Activated T-cell treated with anti-CD3 and anti-CD28 coated beads, Interleukin-2, amount 50 U/mL, for 72 hours (primary cell): ENCODE data around the gene PDIK1L. TPM values are rescaled to one million over a fixed set of nuclear protein-coding genes. Genes with fewer than 3 reads are reported as not detected.
"Not testable (repeated sequence)": the region's sequence is repeated elsewhere in the genome, so short reads cannot be mapped to it uniquely, and the experiment has no call there.

Experiments used
- ATAC-seq, 2 donors: fragments of 150-1000 bp; cut with Tn5 transposase; replicated peaks in 1 of 2; 2 replicates each; pipeline ENCODE4 v1.10.0; 2021; ENCODE audit warnings: moderate library complexity in 2 of 2, mild to moderate bottlenecking in 1 of 2
- DNase-seq, 2 donors: peaks; one replicate each; pipeline ENCODE4 v3.0.0; 2021 to 2022; ENCODE audit warnings: mixed read lengths in 1 of 2
- H3K27ac Mint-ChIP-seq: one replicate; pipeline ENCODE4 v1.8.0; 2022; ENCODE audit warnings: mild to moderate bottlenecking, moderate library complexity, mixed read lengths
- H3K27me3 Mint-ChIP-seq: one replicate; pipeline ENCODE4 v1.8.0; 2022; ENCODE audit warnings: low read depth, mixed read lengths
- H3K36me3 Mint-ChIP-seq, 2 donors: one replicate each; pipeline ENCODE4 v1.8.0; 2022; ENCODE audit warnings: mixed read lengths in 2 of 2, mild to moderate bottlenecking in 1 of 2; ENCODE audit not compliant: insufficient read depth in 2 of 2
- H3K4me1 Mint-ChIP-seq: one replicate; pipeline ENCODE4 v1.8.0; 2022; ENCODE audit warnings: low read depth, mixed read lengths
- H3K4me3 Mint-ChIP-seq, 2 donors: one replicate each; pipeline ENCODE4 v1.8.0; 2022; ENCODE audit warnings: mild to moderate bottlenecking in 2 of 2, mixed read lengths in 2 of 2, moderate library complexity in 2 of 2
- H3K9me3 Mint-ChIP-seq, 2 donors: one replicate each; pipeline ENCODE4 v1.8.0; 2022; ENCODE audit warnings: mixed read lengths in 2 of 2
- total RNA-seq, 2 donors: library from RNA; stranded (reverse); gene quantifications; one replicate each; pipeline ENCODE4 v1.2.3, GENCODE V29; 2022

The PDIK1L gene
- total RNA-seq, 2 donors from 2014 or later, result 17.9 to 22.5 TPM

- Mint-ChIP-seq H3K36me3 (no peaks in the 10 kb centered on the region), H3K4me3 (no peak overlapping the region), H3K27me3 (peaks cover 4% of the 10 kb centered on the region), H3K4me1 (no peaks in the 10 kb centered on the region), H3K9me3 (no peaks in the 10 kb centered on the region), H3K27ac (no peak overlapping the region)
- no peak for DNase-seq
- no peak for ATAC-seq
Observed at GRCh38 chr1:26079178-26079563, 32.5 kb upstream of the PDIK1L start.

- Mint-ChIP-seq H3K4me1 (no peaks in the 10 kb centered on the region), H3K36me3 (no peaks in the 10 kb centered on the region), H3K27ac (no peak overlapping the region), H3K9me3 (no peaks in the 10 kb centered on the region), H3K27me3 (peaks cover 13% of the 10 kb centered on the region), H3K4me3 (no peak overlapping the region)
- ATAC-seq (no peak), DNase-seq (no peak)
Observed at GRCh38 chr1:26079960-26080814, 31.4 kb upstream of the PDIK1L start.

DNA sequence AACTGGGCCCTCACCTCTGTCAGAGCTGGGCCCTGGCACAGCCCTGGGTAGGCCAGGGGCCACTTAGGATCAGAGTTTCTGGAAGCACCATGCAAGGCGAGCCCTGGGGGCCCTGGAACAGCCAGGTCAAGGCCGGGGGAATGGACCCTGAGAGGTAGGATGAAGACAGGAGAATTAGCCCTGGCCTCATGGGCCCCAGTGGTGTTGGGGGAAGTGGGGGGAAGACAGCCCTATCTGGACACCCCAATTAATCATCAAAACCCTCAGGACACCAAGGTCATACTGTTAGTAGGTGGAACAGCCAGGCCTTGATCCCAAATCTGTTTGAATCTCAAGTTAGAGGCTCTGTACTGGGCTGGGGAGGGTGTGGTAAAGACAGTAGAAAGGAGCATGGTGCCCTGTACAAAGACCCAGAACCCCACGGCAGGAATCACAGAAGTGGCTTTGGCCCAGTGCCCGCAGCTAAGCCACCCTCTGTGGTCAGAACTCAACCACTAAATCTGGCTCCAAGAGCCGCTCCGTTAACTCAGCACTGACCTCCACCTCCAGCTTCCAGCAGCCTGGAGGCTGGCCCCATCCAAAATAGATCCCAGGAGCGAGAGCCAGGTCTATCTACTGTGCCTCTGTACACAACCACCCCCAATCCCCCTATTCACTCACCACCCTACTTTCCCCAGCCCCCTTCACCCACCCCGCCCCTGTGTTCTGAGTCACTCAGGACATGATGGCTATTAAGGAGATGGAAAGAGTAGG lies 30.2 kb upstream of the PDIK1L start:
- no peak for DNase-seq
- Mint-ChIP-seq H3K27me3 (peaks cover 18% of the 10 kb centered on the region), H3K4me3 (no peak overlapping the region), H3K4me1 (no peaks in the 10 kb centered on the region), H3K36me3 (no peaks in the 10 kb centered on the region), H3K9me3 (no peaks in the 10 kb centered on the region), H3K27ac (no peak overlapping the region)
- ATAC-seq, result no peak

DNA sequence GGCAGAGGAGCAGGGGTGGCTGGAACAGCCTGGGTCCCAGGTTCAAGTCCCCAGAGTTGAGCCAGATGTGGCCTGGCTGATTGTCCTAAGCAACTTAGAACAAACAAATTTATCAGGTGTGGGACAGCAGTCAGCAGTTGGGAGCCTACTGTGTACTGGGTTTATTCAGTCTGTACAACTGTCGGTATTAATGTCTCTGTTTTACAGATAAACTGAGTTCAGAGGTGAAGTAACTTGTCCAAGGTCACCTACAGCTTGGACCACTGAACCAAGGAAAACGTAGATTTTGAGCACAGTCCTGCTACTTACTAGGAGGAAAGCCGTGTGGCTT lies 29.6 kb upstream of the PDIK1L start:
- DNase-seq (no peak), ATAC-seq (no peak)
- Mint-ChIP-seq H3K4me3 (no peak overlapping the region), H3K9me3 (no peaks in the 10 kb centered on the region), H3K4me1 (no peaks in the 10 kb centered on the region), H3K36me3 (no peaks in the 10 kb centered on the region), H3K27ac (no peak overlapping the region), H3K27me3 (peaks cover 18% of the 10 kb centered on the region)

GRCh38 chr1:26083208-26083607 lies 28.4 kb upstream of the PDIK1L start:
- Mint-ChIP-seq H3K9me3 (no peaks in the 10 kb centered on the region), H3K27me3 (peaks cover 18% of the 10 kb centered on the region), H3K36me3 (no peaks in the 10 kb centered on the region), H3K4me1 (no peaks in the 10 kb centered on the region), H3K27ac (no peak overlapping the region), H3K4me3 (no peak overlapping the region)
- ATAC-seq (no peak), DNase-seq (no peak)

DNA sequence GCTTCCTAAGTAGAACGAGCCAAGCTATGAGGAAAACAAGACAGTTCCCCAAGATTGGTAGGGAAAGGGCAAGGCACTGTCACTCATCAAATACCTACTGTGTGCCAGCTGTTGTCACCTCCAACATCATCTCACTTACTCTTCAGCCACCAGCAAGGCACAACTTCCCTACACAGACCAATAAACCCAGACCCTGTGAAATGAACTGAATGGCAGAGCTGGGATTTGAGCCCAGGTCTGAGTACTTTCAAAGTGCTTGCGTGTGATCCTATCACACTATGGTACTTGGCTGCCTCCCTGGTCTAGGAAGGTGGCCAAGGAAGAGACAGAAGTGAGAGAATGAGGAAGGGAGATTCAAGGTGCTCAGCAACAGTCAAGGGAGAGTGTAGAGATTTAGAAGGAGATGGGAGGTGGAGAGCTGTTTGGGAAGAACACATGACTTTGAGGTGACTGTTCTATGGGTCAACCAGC lies 27.5 kb upstream of the PDIK1L start:
- DNase-seq (no peak), ATAC-seq (no peak)
- H3K4me1 Mint-ChIP-seq, result no peaks in the 10 kb centered on the region
- no peaks in the 10 kb centered on the region for H3K9me3 Mint-ChIP-seq
- no peak overlapping the region for H3K4me3 Mint-ChIP-seq
- no peak overlapping the region for H3K27ac Mint-ChIP-seq
- peaks cover 18% of the 10 kb centered on the region for H3K27me3 Mint-ChIP-seq
- H3K36me3 Mint-ChIP-seq, result no peaks in the 10 kb centered on the region

DNA sequence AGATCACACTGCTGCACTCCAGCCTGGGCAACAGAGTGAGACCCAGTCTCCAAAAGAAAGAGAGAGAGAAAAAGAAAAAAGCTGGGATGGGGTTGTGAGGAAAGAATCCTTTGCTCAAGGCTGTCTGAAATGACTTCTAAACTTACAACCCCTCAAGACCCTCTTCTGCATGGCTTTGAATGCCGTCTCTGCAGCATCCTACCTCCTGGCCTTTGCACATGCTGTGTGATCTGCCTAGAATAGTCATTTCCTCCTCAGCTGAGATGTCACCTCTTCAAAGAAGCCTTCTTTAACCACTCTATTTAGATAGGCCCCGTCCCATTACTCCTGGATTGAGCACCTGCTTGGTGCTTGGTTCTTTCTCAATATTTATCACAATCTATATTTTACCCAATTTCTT lies 26.8 kb upstream of the PDIK1L start:
- ATAC-seq (no peak), DNase-seq (no peak)
- no peaks in the 10 kb centered on the region for H3K9me3 Mint-ChIP-seq
- H3K4me3 Mint-ChIP-seq, result no peak overlapping the region
- peaks cover 21% of the 10 kb centered on the region for H3K27me3 Mint-ChIP-seq
- H3K4me1 Mint-ChIP-seq, result no peaks in the 10 kb centered on the region
- H3K27ac Mint-ChIP-seq, result no peak overlapping the region
- H3K36me3 Mint-ChIP-seq, result no peaks in the 10 kb centered on the region

- Mint-ChIP-seq H3K27me3 (peaks cover 49% of the 10 kb centered on the region), H3K36me3 (no peaks in the 10 kb centered on the region), H3K27ac (no peak overlapping the region), H3K9me3 (no peaks in the 10 kb centered on the region), H3K4me1 (no peaks in the 10 kb centered on the region), H3K4me3 (no peak overlapping the region)
- DNase-seq, result no peak
- no peak for ATAC-seq
Observed at GRCh38 chr1:26089125-26089524, 22.5 kb upstream of the PDIK1L start.

DNA sequence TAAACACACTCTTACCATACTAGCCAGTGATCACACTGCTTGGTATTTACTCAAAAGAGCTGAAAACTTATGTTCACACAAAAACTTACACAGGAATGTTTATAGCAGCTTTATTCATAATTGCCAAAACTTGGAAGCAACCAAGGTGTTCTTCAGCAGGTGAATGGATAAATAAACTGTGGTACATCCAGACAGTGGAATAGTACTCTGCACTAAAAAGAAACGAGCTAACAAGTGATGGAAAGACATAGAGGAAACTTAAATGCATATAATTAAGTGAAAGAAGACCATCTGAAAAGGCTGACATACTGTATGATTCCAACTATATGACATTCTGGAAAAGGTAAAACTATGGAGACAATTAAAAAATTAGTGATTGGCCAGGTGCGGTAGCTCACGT lies 20.7 kb upstream of the PDIK1L start:
- no peak for ATAC-seq
- Mint-ChIP-seq H3K4me3 (no peak overlapping the region), H3K36me3 (no peaks in the 10 kb centered on the region), H3K27me3 (peaks cover 35% of the 10 kb centered on the region), H3K4me1 (no peaks in the 10 kb centered on the region), H3K9me3 (no peaks in the 10 kb centered on the region), H3K27ac (no peak overlapping the region)
- DNase-seq, result no peak

- H3K4me1 Mint-ChIP-seq, result no peaks in the 10 kb centered on the region
- no peaks in the 10 kb centered on the region for H3K36me3 Mint-ChIP-seq
- no peak overlapping the region for H3K4me3 Mint-ChIP-seq
- DNase-seq (no peak), ATAC-seq (no peak)
- H3K27me3 Mint-ChIP-seq, result peaks cover 41% of the 10 kb centered on the region
- H3K27ac Mint-ChIP-seq, result no peak overlapping the region
- H3K9me3 Mint-ChIP-seq, result no peaks in the 10 kb centered on the region
Observed at GRCh38 chr1:26092422-26092821, 19.2 kb upstream of the PDIK1L start.

DNA sequence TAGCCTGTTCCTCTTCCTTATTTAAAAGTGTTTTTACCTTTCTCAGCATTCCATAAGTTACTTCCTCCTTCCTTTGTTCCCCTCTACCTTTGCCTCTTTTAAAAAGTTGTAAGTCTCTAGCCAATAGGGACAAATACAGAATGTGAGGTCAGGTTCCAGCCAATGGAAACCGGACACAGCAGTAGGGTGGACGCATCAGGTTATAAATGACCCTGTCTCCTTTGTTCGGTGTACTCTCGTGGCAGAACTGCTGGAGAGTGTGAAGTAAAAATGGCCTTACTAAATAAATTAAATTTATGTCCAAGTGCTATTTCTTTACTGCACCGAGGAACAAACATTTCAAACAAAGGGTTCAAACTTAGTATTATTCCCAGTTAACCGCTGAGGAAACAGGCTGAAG lies 18.1 kb upstream of the PDIK1L start:
- not testable (repeated sequence) for H3K4me3 Mint-ChIP-seq, H3K36me3 Mint-ChIP-seq, H3K4me1 Mint-ChIP-seq, H3K27ac Mint-ChIP-seq, ATAC-seq, H3K9me3 Mint-ChIP-seq, DNase-seq
- peaks cover 41% of the 10 kb centered on the region for H3K27me3 Mint-ChIP-seq

GRCh38 chr1:26094076-26094669 lies 17.5 kb upstream of the PDIK1L start:
- H3K4me3 Mint-ChIP-seq, result no peak overlapping the region
- no peak overlapping the region for H3K27ac Mint-ChIP-seq
- no peaks in the 10 kb centered on the region for H3K9me3 Mint-ChIP-seq
- H3K27me3 Mint-ChIP-seq, result peaks cover 41% of the 10 kb centered on the region
- DNase-seq, result no peak
- ATAC-seq, result no peak
- H3K36me3 Mint-ChIP-seq, result no peaks in the 10 kb centered on the region
- peaks cover 7% of the 10 kb centered on the region for H3K4me1 Mint-ChIP-seq

GRCh38 chr1:26094677-26095383 lies 16.8 kb upstream of the PDIK1L start:
- Mint-ChIP-seq H3K4me1 (peaks cover 7% of the 10 kb centered on the region), H3K27ac (no peak overlapping the region), H3K9me3 (no peaks in the 10 kb centered on the region), H3K27me3 (peaks cover 39% of the 10 kb centered on the region), H3K36me3 (no peaks in the 10 kb centered on the region), H3K4me3 (no peak overlapping the region)
- DNase-seq (no peak), ATAC-seq (no peak)
